HepG2 (cell line): ENCODE results near the gene ABCC3. TPM values are rescaled to one million over a fixed set of nuclear protein-coding genes. Genes with fewer than 3 reads are reported as not detected.
A peak's percentile ranks its signal among the peaks of the same experiment; 100 is the strongest.

Experiments used
- ATF3 ChIP-seq: sonication (generic); formaldehyde crosslinking; IDR thresholded peaks from 2 replicates; pipeline ENCODE4 v1.4.0; 2020; ENCODE audit warnings: missing genetic modification reagents
- GFI1 ChIP-seq: sonication (generic); formaldehyde crosslinking; IDR thresholded peaks from 2 replicates; pipeline ENCODE4 v1.5.0; 2020; ENCODE audit warnings: missing genetic modification reagents, mild to moderate bottlenecking, borderline replicate concordance
- GTF3A ChIP-seq: sonication (generic); formaldehyde crosslinking; conservative IDR thresholded peaks from 2 replicates; pipeline ENCODE4 v1.4.0; 2020; ENCODE audit warnings: mild to moderate bottlenecking, missing genetic modification reagents
- JUNB ChIP-seq: sonication (generic); formaldehyde crosslinking; IDR thresholded peaks from 2 replicates; pipeline ENCODE4 v1.8.0; 2022; ENCODE audit warnings: missing genetic modification reagents, mild to moderate bottlenecking, borderline replicate concordance
- KLF16 ChIP-seq, 2 experiments: sonication (generic) in 1 of 2; formaldehyde crosslinking in 1 of 2; IDR thresholded peaks; 2 replicates each; pipeline versions ENCODE4 v1.6.1 to v1.8.0; 2016 to 2023; ENCODE audit warnings: missing genetic modification reagents in 2 of 2, missing compliant biosample characterization in 1 of 2
- MEIS2 ChIP-seq: sonication (generic); formaldehyde crosslinking; IDR thresholded peaks from 2 replicates; pipeline ENCODE4 v1.9.0; 2021; ENCODE audit warnings: mild to moderate bottlenecking, missing genetic modification reagents
- NCOA1 ChIP-seq: sonication (generic); formaldehyde crosslinking; IDR thresholded peaks from 2 replicates; pipeline ENCODE4 v1.9.0; 2021; ENCODE audit warnings: missing genetic modification reagents
- PAF1 ChIP-seq: IDR thresholded peaks from 2 replicates; pipeline ENCODE4 v1.6.1; 2016; ENCODE audit warnings: missing genetic modification reagents, missing compliant biosample characterization
- PRMT3 ChIP-seq: sonication (generic); formaldehyde crosslinking; IDR thresholded peaks from 2 replicates; pipeline ENCODE4 v1.8.1; 2022; ENCODE audit warnings: low read depth, mild to moderate bottlenecking, moderate library complexity, missing genetic modification reagents, borderline replicate concordance
- SKIL ChIP-seq: sonication (generic); formaldehyde crosslinking; IDR thresholded peaks from 2 replicates; pipeline ENCODE4 v1.8.0; 2022; ENCODE audit warnings: missing genetic modification reagents, mild to moderate bottlenecking, moderate library complexity, borderline replicate concordance
- SOX13 ChIP-seq, 3 experiments: fragments of 450-650 bp in 1 of 3; sonication (generic) in 1 of 3; formaldehyde crosslinking in 1 of 3; IDR thresholded peaks in 2 of 3; conservative IDR thresholded peaks in 1 of 3; 2 replicates each; pipeline versions ENCODE4 v1.5.0 to v1.6.1; 2016 to 2020; ENCODE audit warnings: antibody characterized with exemption in 1 of 3, mild to moderate bottlenecking in 1 of 3, missing compliant biosample characterization in 1 of 3, missing genetic modification reagents in 1 of 3, moderate library complexity in 1 of 3
- TAF1 ChIP-seq: sonication (generic); formaldehyde crosslinking; IDR thresholded peaks from 2 replicates; pipeline ENCODE4 v1.4.0; 2020; ENCODE audit warnings: missing genetic modification reagents
- TEAD3 ChIP-seq: optimal IDR thresholded peaks from 2 replicates; pipeline ENCODE3; 2016; ENCODE audit warnings: borderline replicate concordance
- ZNF225 ChIP-seq: sonication (generic); formaldehyde crosslinking; IDR thresholded peaks from 2 replicates; pipeline ENCODE4 v1.4.0; 2020; ENCODE audit warnings: mild to moderate bottlenecking, missing genetic modification reagents
- ZNF230 ChIP-seq: sonication (generic); formaldehyde crosslinking; IDR thresholded peaks from 2 replicates; pipeline ENCODE4 v1.4.0; 2020; ENCODE audit warnings: mild to moderate bottlenecking, missing genetic modification reagents
- ZNF256 ChIP-seq: sonication (generic); formaldehyde crosslinking; conservative IDR thresholded peaks from 2 replicates; pipeline ENCODE4 v1.4.0; 2020; ENCODE audit warnings: missing genetic modification reagents
- ZNF296 ChIP-seq: sonication (generic); formaldehyde crosslinking; conservative IDR thresholded peaks from 2 replicates; pipeline ENCODE4 v1.5.0; 2020; ENCODE audit warnings: mild to moderate bottlenecking, missing genetic modification reagents
- ZNF562 ChIP-seq: sonication (generic); formaldehyde crosslinking; IDR thresholded peaks from 2 replicates; pipeline ENCODE4 v1.8.0; 2022; ENCODE audit warnings: missing genetic modification reagents, borderline replicate concordance
- ZNF589 ChIP-seq: sonication (generic); formaldehyde crosslinking; conservative IDR thresholded peaks from 2 replicates; pipeline ENCODE4 v1.8.0; 2022; ENCODE audit warnings: mild to moderate bottlenecking, moderate library complexity, missing genetic modification reagents
- ZNF784 ChIP-seq: sonication (generic); formaldehyde crosslinking; IDR thresholded peaks from 2 replicates; pipeline ENCODE4 v1.5.1; 2020; ENCODE audit warnings: missing genetic modification reagents, mild to moderate bottlenecking, borderline replicate concordance
- polyA plus RNA-seq, 8 experiments: library from polyadenylated mRNA; depleted of rRNA in 3 of 8; stranded (reverse) in 7 of 8; unstranded in 1 of 8; fragments of >200 nt; fragmentation: Illumina TruSeq in 4 of 8; extraction: Trizol in 4 of 8; gene quantifications; 2 replicates each; pipeline versions ENCODE4 v1.2.1 to v1.2.3, GENCODE V29; 2011 to 2016; ENCODE audit warnings: low read depth in 4 of 8, missing spikeins in 1 of 8, mixed read lengths in 1 of 8; ENCODE audit not compliant: insufficient read depth in 1 of 8
- total RNA-seq, 5 experiments: library from RNA; depleted of rRNA; stranded (reverse); fragments of >200 nt; fragmentation: Illumina TruSeq; extraction: Trizol; gene quantifications; 2 replicates each; pipeline ENCODE4 v1.2.3, GENCODE V29; 2016; ENCODE audit warnings: low read depth in 1 of 5
- TF ChIP-seq, protein P1 (sequence below), 2 experiments: sonication (generic) in 1 of 2; formaldehyde crosslinking in 1 of 2; IDR thresholded peaks; 2 replicates each; pipeline versions ENCODE4 v1.4.0 to v1.6.1; 2016 to 2020; ENCODE audit warnings: borderline replicate concordance in 1 of 2, low read depth in 1 of 2, mild to moderate bottlenecking in 1 of 2, missing genetic modification reagents in 1 of 2

ABCC3 gene
- total and polyA plus RNA-seq, 2 of the 13 experiments (the other 11 are each of a cell fraction or from before 2014, with no cell fraction given): 25.2 to 50.7 TPM

DNA sequence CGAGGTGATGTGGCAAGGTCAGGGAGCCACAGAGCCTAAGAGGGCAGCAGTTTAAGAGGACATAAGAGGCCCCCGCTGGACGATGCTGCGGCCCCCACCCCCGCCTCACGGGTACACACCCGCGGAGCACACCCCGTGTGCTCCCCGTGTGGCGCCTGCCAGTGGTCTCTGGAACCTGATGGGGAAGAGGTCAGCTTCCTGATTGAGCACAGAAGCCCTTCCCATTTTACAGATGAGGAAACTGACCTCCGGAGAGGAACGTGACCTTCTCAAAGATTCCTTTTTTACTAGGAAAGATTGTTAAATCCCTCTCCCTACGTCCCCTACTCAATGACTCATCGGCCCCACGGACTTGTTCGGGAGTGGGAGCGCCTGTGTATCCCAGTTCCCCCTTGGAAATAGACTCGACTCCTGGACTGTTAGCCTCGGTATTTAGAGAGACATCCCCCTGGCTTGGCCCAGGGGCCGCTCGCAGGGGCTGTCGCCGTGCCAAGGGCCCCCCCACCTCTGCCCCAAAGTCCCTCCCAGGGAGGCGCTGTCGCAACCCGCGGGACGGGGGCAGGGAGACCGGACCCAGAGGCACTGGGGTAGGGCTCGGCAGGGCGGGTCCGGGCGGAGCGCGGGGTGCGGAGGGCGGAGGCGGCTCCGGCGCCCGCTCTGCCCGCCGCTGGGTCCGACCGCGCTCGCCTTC lies at the start of gene ABCC3 (continued):
- 0 out of 4 replicates have a peak, but pooled peaks of 1 of the 2 experiments have one; percentile 27 for TF ChIP-seq KLF16 (CRISPR knock-in tag; IDR thresholded peaks at IDR 0.05)
- peak; percentile 62 for TF ChIP-seq TEAD3 (CRISPR knock-in tag)
- no peak for TF ChIP-seq SOX13 (IDR thresholded peaks at IDR 0.05)
- TF ChIP-seq SOX13 (CRISPR knock-in tag; conservative IDR thresholded peaks at IDR 0.05 in 1 of 2, IDR thresholded peaks at IDR 0.05 in 1 of 2): peak in 1 of 2 experiments; percentile 44; a peak in 1 of 4 replicates
- TF ChIP-seq ATF3 (CRISPR knock-in tag): no peak
- TF ChIP-seq GFI1 (CRISPR knock-in tag): no peak
- TF ChIP-seq PAF1 (CRISPR knock-in tag): no peak
- TF ChIP-seq ZNF225 (CRISPR knock-in tag): no peak; the same call in 1 of the 2 replicates
- 0 out of 2 replicates have a peak, but pooled peaks have one; percentile 35 for TF ChIP-seq GTF3A
- TF ChIP-seq, protein P1, sequence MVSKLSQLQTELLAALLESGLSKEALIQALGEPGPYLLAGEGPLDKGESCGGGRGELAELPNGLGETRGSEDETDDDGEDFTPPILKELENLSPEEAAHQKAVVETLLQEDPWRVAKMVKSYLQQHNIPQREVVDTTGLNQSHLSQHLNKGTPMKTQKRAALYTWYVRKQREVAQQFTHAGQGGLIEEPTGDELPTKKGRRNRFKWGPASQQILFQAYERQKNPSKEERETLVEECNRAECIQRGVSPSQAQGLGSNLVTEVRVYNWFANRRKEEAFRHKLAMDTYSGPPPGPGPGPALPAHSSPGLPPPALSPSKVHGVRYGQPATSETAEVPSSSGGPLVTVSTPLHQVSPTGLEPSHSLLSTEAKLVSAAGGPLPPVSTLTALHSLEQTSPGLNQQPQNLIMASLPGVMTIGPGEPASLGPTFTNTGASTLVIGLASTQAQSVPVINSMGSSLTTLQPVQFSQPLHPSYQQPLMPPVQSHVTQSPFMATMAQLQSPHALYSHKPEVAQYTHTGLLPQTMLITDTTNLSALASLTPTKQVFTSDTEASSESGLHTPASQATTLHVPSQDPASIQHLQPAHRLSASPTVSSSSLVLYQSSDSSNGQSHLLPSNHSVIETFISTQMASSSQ (IDR thresholded peaks at IDR 0.05; ENCODE audit: low read depth): no peak
- TF ChIP-seq, protein P1 (CRISPR knock-in tag; IDR thresholded peaks at IDR 0.05; ENCODE audit: borderline replicate concordance): no peak
- TF ChIP-seq TAF1: 0 out of 2 replicates have a peak, but pooled peaks have one; percentile 5
- no peak for TF ChIP-seq SKIL (CRISPR knock-in tag)
- TF ChIP-seq PRMT3 (CRISPR knock-in tag): no peak
- TF ChIP-seq ZNF230 (CRISPR knock-in tag): no peak
- TF ChIP-seq MEIS2 (CRISPR knock-in tag): no peak
- peak; percentile 18; the same call in 1 of the 2 replicates for TF ChIP-seq ZNF784 (CRISPR knock-in tag)
- no peak for TF ChIP-seq JUNB (CRISPR knock-in tag)
- TF ChIP-seq ZNF562: no peak
- TF ChIP-seq ZNF256 (CRISPR knock-in tag): no peak
- no peak for TF ChIP-seq NCOA1
- no peak for TF ChIP-seq ZNF296
- TF ChIP-seq ZNF589 (CRISPR knock-in tag): no peak
